ENCODE data around the gene ZNF100.

GRCh38 chr19:21704320-21704719 is 63.1 kb downstream of the ZNF100 start:
- TF ChIP-seq POLR2AphosphoS5 (IDR thresholded peaks at IDR 0.05; ENCODE audit: low read depth, low read length) (no peak), SIN3A (IDR thresholded peaks at IDR 0.05; ENCODE audit: borderline replicate concordance, insufficient read depth, low read length) (no peak), REST (IDR thresholded peaks at IDR 0.05; ENCODE audit: insufficient read depth in 1 of 2, low read depth in 2 of 2, low read length in 2 of 2) (no peak), TAF1 (IDR thresholded peaks at IDR 0.05; ENCODE audit: borderline replicate concordance, insufficient read depth, low read length) (no peak)
